Loucy (cell line): Measurements from ENCODE around the gene WHRN.

Experiments used
- EZH2phosphoT487 ChIP-seq: fragments of 200-600 bp; IDR thresholded peaks from 2 replicates; pipeline ENCODE4 v1.6.1; 2018; ENCODE audit warnings: antibody characterized with exemption, mild to moderate bottlenecking, moderate library complexity, borderline replicate concordance
- TF ChIP-seq, protein P1 (sequence below): fragments of 200-600 bp; sonication (generic); conservative IDR thresholded peaks from 2 replicates; pipeline ENCODE4 v1.5.1; 2014; ENCODE audit warnings: mild to moderate bottlenecking, antibody characterized with exemption, low read length

DNA sequence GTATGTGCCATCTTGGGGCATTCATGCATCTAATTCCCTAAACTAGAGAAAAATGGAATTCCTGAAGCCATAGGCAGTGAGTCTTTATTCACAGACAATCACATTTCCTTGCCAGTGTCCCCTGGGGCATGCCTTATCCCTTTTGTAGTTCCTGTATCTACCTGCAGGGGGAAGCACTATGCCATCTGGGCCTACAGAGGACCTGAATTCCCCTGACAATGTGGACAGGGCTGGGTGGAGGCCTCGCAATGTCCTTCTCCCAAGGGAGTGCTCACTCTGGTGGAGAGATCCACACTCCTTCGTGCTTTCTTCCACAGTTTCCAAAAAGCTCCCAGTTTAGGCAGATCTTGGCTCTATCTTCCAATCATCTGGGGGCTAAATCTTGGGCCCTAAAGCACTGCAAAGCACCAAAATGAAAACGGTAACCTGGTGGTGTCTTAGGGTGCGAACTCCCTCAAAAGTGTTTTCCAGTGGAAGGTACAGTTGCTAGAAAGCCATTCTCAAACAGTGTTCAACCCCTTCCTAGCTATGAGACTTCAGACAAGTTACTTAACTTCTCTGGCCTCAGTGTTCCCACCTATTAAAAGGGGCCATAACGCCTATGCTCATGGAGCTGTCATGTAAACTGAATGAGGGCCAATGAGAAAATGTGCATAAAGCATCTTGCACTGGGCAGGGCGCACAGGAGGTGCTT lies 17.5 kb downstream of the WHRN start:
- TF ChIP-seq, protein P1, sequence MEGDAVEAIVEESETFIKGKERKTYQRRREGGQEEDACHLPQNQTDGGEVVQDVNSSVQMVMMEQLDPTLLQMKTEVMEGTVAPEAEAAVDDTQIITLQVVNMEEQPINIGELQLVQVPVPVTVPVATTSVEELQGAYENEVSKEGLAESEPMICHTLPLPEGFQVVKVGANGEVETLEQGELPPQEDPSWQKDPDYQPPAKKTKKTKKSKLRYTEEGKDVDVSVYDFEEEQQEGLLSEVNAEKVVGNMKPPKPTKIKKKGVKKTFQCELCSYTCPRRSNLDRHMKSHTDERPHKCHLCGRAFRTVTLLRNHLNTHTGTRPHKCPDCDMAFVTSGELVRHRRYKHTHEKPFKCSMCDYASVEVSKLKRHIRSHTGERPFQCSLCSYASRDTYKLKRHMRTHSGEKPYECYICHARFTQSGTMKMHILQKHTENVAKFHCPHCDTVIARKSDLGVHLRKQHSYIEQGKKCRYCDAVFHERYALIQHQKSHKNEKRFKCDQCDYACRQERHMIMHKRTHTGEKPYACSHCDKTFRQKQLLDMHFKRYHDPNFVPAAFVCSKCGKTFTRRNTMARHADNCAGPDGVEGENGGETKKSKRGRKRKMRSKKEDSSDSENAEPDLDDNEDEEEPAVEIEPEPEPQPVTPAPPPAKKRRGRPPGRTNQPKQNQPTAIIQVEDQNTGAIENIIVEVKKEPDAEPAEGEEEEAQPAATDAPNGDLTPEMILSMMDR: peak; percentile 85
- no peak for TF ChIP-seq EZH2phosphoT487
